DND-41 (cell line): ENCODE data around the gene APOM.

Source experiments
- ATAC-seq: fragments of 200-7000 bp; cut with Tn5 transposase; 3 replicates; pipeline ENCODE4 v1.9.1; 2021; ENCODE audit warnings: low read depth; ENCODE audit not compliant: insufficient read depth
- DNase-seq: peaks from one replicate; pipeline ENCODE4 v3.0.0-alpha.2; 2020
- H2AFZ ChIP-seq: 2 replicates; pipeline ENCODE4 v1.6.0; 2012; ENCODE audit warnings: low read depth, low read length
- H3K27ac ChIP-seq: 2 replicates; pipeline ENCODE4 v1.5.1; 2012; ENCODE audit warnings: low read length, inconsistent platforms
- H3K27me3 ChIP-seq: fragments of 200-600 bp; sonication (generic); 2 replicates; pipeline ENCODE4 v1.6.0; 2012; ENCODE audit warnings: low read length, mild to moderate bottlenecking, inconsistent platforms; ENCODE audit not compliant: insufficient read depth, poor library complexity
- H3K36me3 ChIP-seq: 2 replicates; pipeline ENCODE4 v1.5.1; 2012; ENCODE audit warnings: low read length, inconsistent platforms; ENCODE audit not compliant: insufficient read depth
- H3K4me1 ChIP-seq: 2 replicates; pipeline ENCODE4 v1.5.1; 2012; ENCODE audit warnings: mild to moderate bottlenecking, low read length; ENCODE audit not compliant: insufficient read depth
- H3K4me2 ChIP-seq: 2 replicates; pipeline ENCODE4 v1.6.0; 2012; ENCODE audit warnings: mild to moderate bottlenecking, moderate library complexity, low read length, inconsistent platforms; ENCODE audit not compliant: insufficient read depth
- H3K4me3 ChIP-seq, 2 experiments: fragments of 200-600 bp in 1 of 2; shearing (Covaris generic) in 1 of 2; 2 replicates each; pipeline ENCODE4 v1.5.1; 2012 to 2016; ENCODE audit warnings: inconsistent platforms in 2 of 2, low read length in 2 of 2, mild to moderate bottlenecking in 2 of 2, low read depth in 1 of 2, moderate library complexity in 1 of 2
- H3K79me2 ChIP-seq: 2 replicates; pipeline ENCODE4 v1.6.0; 2012; ENCODE audit warnings: low read length, inconsistent platforms; ENCODE audit not compliant: insufficient read depth
- H3K9ac ChIP-seq: 2 replicates; pipeline ENCODE4 v1.6.0; 2012; ENCODE audit warnings: low read depth, mild to moderate bottlenecking, inconsistent platforms, low read length, moderate library complexity
- H3K9me3 ChIP-seq: 2 replicates; pipeline ENCODE4 v1.5.1; 2012; ENCODE audit warnings: low read length, moderate library complexity, mild to moderate bottlenecking, inconsistent platforms; ENCODE audit not compliant: insufficient read depth, severe bottlenecking
- H4K20me1 ChIP-seq: 2 replicates; pipeline ENCODE4 v1.6.0; 2012; ENCODE audit warnings: low read length; ENCODE audit not compliant: insufficient read depth
- EZH2 ChIP-seq: IDR thresholded peaks from 3 replicates; pipeline ENCODE4 v1.6.1; 2012; ENCODE audit warnings: borderline replicate concordance, low read depth, mild to moderate bottlenecking, moderate library complexity, low read length, inconsistent platforms; ENCODE audit not compliant: severe bottlenecking
- TF ChIP-seq, protein P1 (sequence below): IDR thresholded peaks from 2 replicates; pipeline ENCODE4 v1.5.1; 2012; ENCODE audit warnings: borderline replicate concordance, low read length, moderate library complexity, mild to moderate bottlenecking; ENCODE audit not compliant: poor library complexity, severe bottlenecking; ENCODE audit errors: extremely low read depth

APOM gene

DNA sequence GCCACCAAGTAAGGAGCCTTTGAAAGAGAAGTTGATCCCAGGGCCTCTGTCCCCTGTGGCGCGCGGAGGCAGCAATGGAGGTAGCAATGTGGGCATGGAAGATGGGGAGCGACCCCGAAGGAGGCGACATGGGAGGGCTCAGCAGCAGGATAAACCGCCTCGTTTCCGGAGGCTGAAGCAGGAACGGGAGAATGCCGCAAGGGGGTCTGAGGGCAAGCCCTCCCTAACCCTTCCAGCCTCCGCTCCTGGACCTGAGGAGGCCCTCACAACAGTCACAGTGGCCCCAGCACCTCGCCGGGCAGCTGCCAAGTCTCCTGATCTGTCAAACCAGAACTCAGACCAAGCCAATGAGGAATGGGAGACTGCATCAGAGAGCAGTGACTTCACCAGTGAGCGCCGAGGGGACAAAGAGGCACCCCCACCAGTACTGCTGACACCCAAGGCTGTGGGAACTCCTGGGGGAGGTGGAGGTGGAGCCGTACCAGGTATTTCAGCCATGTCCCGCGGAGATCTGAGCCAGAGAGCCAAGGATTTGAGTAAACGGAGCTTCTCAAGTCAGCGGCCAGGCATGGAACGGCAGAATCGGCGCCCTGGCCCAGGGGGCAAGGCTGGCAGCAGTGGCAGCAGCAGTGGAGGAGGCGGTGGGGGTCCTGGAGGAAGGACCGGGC is 23.3 kb upstream of the APOM start:
- Histone ChIP-seq H3K4me2 (no peak overlapping the region), H3K36me3 (peaks cover 99% of the 10 kb centered on the region), H2AFZ (no peak overlapping the region), H3K27me3 (no peaks in the 10 kb centered on the region), H3K4me3 (no peak overlapping the region), H3K4me1 (0 out of 2 replicates have a peak, but pooled peaks cover 3% of the 10 kb centered on the region), H3K79me2 (peaks cover 33% of the 10 kb centered on the region), H3K27ac (peak overlapping the region; percentile 6; the same call in 1 of the 2 replicates), H3K9me3 (no peaks in the 10 kb centered on the region), H3K9ac (peak overlapping the region; percentile 8; the same call in 1 of the 2 replicates), H4K20me1 (peaks cover 77% of the 10 kb centered on the region)
- ATAC-seq, result 0 out of 3 replicates have a peak, but pooled peaks have one; percentile 4
- TF ChIP-seq, protein P1, sequence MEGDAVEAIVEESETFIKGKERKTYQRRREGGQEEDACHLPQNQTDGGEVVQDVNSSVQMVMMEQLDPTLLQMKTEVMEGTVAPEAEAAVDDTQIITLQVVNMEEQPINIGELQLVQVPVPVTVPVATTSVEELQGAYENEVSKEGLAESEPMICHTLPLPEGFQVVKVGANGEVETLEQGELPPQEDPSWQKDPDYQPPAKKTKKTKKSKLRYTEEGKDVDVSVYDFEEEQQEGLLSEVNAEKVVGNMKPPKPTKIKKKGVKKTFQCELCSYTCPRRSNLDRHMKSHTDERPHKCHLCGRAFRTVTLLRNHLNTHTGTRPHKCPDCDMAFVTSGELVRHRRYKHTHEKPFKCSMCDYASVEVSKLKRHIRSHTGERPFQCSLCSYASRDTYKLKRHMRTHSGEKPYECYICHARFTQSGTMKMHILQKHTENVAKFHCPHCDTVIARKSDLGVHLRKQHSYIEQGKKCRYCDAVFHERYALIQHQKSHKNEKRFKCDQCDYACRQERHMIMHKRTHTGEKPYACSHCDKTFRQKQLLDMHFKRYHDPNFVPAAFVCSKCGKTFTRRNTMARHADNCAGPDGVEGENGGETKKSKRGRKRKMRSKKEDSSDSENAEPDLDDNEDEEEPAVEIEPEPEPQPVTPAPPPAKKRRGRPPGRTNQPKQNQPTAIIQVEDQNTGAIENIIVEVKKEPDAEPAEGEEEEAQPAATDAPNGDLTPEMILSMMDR, result no peak
- TF ChIP-seq EZH2, result no peak
- no peak for DNase-seq

DNA sequence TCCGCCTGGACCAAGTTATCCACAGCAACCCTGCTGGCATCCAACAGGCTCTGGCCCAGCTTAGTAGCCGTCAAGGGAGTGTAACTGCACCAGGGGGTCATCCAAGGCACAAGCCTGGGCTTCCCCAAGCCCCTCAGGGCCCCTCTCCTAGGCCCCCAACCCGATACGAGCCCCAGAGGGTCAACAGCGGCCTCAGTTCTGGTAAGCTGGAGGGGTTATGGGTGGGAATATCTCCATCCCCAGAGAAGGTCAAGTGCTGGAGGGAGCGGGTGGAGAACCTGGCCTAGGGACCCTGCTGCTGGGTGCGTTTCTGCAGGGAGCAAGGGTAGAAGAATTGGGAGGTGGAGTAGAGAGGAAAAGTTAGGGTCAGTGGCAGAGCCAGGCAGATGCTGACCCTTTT is 22.2 kb upstream of the APOM start:
- Histone ChIP-seq H3K4me1 (no peaks in the 10 kb centered on the region), H3K4me2 (no peak overlapping the region), H3K9ac (no peak overlapping the region), H3K79me2 (peaks cover 23% of the 10 kb centered on the region), H3K36me3 (peaks cover 97% of the 10 kb centered on the region), H3K9me3 (no peaks in the 10 kb centered on the region), H2AFZ (no peak overlapping the region), H3K27ac (no peak overlapping the region), H3K4me3 (no peak overlapping the region), H4K20me1 (peaks cover 67% of the 10 kb centered on the region), H3K27me3 (no peaks in the 10 kb centered on the region)
- no peak for ATAC-seq
- DNase-seq, result no peak
- no peak for TF ChIP-seq EZH2
- TF ChIP-seq, protein P1, result no peak

DNA sequence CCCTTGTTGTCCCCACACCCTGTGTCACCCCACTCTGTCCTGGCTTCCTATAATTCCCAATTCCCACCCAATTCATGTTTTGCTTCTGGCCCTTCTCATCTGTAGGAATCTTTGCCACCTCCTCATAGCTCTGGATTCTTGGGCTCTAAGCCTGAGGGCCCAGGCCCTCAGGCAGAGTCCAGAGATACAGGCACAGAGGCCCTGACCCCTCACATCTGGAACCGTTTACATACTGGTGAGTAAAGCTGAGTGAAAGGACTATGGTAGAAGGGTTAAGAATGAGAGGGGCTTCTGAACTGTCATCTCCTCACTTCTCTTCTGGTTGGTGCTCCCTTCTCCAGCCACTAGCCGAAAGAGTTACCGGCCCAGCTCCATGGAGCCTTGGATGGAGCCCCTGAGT is 21.6 kb upstream of the APOM start:
- Histone ChIP-seq H3K79me2 (peaks cover 18% of the 10 kb centered on the region), H3K4me1 (no peaks in the 10 kb centered on the region), H3K4me2 (no peak overlapping the region), H3K9ac (no peak overlapping the region), H4K20me1 (peaks cover 67% of the 10 kb centered on the region), H3K27me3 (no peaks in the 10 kb centered on the region), H3K4me3 (no peak overlapping the region), H3K27ac (0 out of 2 replicates have a peak overlapping the region, but pooled peaks have one; percentile 19), H3K36me3 (peaks cover 95% of the 10 kb centered on the region), H3K9me3 (no peaks in the 10 kb centered on the region), H2AFZ (no peak overlapping the region)
- DNase-seq (no peak), ATAC-seq (no peak)
- no peak for TF ChIP-seq EZH2
- TF ChIP-seq, protein P1, result no peak

DNA sequence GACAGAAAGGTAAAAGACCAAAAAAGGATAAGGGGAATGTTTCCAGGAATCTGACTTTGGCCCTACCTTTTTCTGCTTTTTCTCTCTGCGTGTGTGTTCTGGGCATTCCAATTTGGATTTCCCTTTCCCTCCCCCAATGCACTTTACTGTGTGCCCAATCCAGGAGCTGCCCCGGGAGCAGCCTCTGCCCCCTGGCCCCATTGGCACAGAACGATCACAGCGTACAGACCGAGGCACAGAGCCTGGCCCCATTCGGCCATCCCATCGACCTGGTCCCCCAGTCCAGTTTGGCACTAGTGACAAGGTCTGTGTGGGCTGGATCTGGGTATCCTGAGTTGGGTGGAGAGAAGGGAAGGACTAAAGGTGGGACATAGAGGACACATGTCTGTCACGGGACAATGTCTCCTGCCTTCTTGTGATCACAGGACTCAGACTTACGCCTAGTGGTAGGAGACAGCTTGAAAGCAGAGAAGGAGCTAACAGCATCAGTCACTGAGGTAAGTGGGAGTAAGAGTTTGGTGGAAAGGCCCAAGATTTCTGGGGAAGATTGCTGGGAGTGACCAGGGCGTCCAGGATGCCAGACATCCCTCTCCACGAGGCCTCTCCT is 20.6 kb upstream of the APOM start:
- no peak overlapping the region for H3K27ac ChIP-seq
- peaks cover 67% of the 10 kb centered on the region for H4K20me1 ChIP-seq
- H3K4me1 ChIP-seq, result no peaks in the 10 kb centered on the region
- DNase-seq (no peak), ATAC-seq (no peak)
- no peak overlapping the region for H3K4me3 ChIP-seq
- H3K27me3 ChIP-seq, result no peaks in the 10 kb centered on the region
- H3K79me2 ChIP-seq, result peaks cover 11% of the 10 kb centered on the region
- H3K4me2 ChIP-seq, result no peak overlapping the region
- TF ChIP-seq EZH2, result no peak
- TF ChIP-seq, protein P1, result no peak
- H3K9me3 ChIP-seq, result no peaks in the 10 kb centered on the region
- H3K36me3 ChIP-seq, result peaks cover 95% of the 10 kb centered on the region
- H2AFZ ChIP-seq, result no peak overlapping the region
- no peak overlapping the region for H3K9ac ChIP-seq
